NCI-H2196 treated with DMSO at 0.1 percent for 48 hours (cell line): ENCODE measurements around the gene PLCB1.
"Not testable (repeated sequence)": the region's sequence is repeated elsewhere in the genome, so short reads cannot be mapped to it uniquely, and the experiment has no call there.

Experiments
- DNase-seq: peaks from one replicate; lab custom pipeline; 2025; ENCODE audit not compliant: unreplicated experiment; lab: John Stamatoyannopoulos, UW

PLCB1 gene

DNA sequence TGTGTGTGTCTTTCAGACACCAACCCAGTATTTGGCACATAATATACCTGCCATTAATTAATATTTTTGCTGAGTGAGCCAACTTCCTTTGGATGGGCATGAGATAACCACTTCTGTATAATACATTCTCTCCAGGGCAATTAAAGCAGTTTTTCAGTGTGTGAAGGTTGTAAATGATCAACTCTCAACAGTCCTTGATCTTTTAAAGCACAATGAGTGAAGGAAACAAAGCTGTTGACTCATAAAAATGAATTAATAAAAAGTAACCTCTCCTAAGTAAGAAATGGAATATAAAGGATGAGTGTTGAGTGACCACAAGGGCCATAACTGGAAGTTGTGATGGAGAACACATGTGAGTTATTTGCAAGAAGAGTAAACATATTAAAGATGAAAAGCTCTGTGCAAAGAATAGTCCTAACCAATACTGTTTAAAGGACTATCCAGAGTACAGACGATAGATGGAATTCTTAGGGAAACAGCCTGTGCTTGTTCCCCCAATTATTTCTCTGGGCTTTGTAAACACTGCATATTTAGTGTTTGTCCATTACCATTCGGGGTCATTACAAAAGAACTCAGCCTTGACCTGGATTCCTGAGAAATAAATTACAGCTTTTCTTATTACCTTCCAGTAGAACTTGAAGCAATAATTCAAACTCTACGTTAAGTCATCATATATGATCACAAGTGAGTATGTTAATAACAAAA, 446.2 kb downstream of the PLCB1 start:
- no peak for DNase-seq

DNA sequence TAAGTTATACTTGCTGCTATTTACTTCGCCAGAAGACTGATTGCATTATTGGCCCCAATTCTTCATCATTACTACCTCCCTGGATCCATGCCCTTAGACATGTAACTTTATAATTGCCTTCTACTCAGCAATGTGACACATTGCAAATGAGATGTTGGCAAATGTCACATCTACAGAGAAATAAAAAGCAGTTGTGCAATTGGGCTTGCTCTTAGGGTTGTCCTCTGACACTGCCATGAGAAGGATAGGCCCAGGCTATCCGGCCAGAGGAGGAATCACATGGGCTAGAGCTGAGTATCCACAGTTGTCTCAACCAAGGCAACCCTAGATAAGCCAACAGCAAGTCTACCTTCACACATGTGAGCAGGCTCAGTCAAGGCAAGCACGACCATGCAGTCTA, 447.0 kb downstream of the PLCB1 start:
- no peak for DNase-seq

DNA sequence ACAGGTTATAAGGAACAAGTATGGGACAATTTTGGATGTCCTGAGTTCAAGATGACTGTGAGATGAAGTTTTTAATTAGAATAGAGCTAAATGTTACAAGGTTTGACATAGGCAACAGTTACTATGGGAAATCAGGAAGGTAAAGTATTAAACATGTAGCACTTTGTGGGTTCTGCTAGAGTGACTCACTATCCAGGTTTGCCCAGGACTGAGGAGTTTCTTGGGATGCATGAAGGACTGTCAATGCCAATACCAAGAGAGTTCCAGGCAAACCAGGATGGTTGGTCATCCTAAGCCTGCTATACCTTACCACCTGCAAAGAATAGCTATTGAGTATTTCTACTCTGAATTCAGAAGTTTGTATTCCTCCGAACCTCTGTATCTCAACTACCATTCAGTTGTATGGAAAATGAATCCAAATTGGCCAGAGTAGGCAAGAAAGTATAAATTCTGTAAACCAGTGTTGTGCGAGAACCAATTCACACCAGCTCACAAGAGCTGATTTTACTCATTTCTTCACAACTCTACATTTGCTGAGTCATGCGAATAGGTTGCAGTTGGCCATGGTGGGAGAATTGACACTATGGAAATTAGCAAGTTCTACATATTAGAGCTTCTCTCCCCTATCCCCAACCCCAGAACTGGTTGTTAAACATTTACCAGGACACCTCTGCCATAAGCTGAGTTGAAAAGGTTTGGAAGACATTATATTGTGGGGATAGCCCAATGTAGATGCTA, 449.5 kb downstream of the PLCB1 start:
- DNase-seq: no peak

DNA sequence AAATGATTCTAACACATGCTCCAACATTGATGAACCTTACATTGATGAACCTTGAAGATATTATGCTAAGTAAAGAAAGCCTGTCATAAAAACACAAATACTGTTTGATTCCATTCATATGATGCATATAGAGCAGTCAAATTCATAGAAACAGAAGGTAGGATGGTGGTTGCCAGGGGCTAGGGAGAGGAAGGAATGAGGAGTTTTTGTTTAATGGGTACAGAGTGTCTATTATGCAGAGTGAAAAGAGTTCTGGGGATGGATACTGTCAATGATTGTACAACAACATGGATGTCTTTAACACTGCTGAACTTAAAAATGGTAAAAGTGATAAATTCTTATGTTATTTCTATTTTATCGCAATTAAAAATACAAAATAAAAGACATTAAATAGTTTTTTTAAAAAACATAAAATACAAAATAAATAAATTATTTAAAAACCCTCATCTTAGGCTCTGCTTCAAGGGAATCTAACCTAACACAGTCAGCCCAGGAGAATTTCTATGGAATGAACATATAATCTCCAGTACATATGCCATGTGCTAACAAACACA, 451.0 kb downstream of the PLCB1 start:
- no peak for DNase-seq

DNA sequence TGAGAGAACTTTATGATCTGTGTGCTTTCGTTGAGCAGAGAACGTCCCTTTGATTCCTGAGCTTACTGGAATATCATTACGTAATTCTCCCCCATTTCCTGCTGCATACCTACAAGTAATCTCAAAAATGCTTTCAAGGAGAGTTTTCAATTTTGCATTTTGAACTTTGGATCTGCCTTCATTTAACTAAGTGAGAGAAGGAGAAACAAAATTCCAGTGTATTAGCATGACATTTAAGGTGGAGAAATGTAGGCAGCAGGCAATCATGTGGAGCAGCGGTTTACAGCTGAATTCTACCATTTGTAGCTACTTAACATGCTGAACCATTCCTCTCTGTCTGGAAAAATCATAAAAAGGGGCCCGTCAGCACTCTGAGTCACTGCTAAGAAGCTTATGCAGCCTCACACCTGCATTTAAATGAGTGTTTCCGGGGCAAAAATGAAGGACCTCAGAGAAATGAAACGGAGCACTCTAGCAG, 451.5 kb downstream of the PLCB1 start:
- DNase-seq: no peak

DNA sequence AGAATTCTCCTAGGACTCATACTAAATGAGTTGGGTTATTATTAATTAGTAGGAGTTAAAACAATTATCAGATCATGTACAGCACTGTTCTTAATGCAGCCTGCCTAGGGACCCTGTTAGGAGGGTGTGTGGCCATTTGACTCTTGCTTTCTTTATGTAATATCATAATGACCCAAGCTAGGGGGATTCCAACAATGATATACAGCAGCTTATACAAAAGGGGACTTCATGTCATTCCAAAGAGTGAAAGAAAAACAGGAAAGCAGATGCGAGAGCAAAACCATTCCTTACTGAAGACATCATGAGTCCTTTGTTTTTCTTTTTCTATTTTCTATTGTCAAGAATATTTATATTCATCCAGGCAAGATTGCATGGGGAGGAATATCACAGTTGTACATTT, 455.2 kb downstream of the PLCB1 start:
- DNase-seq: no peak

DNA sequence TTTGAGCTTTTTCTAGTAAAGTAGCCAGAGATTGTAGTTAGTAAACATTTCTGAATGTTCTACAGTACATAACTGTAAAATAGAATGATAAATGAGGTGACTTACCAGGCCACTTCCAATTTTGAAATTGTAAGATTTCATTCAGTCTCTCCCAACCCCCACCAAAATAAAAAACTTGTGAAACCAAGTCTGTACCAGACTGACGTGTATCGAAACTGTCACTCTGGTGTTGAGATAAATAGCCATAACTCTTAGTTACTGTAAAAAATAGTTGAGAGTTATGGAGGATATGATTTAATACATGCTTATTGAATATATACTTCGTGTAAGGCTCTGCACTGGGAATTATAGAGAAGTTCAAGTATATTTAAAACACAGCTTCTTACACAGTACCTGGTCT, 455.7 kb downstream of the PLCB1 start:
- DNase-seq: no peak

DNA sequence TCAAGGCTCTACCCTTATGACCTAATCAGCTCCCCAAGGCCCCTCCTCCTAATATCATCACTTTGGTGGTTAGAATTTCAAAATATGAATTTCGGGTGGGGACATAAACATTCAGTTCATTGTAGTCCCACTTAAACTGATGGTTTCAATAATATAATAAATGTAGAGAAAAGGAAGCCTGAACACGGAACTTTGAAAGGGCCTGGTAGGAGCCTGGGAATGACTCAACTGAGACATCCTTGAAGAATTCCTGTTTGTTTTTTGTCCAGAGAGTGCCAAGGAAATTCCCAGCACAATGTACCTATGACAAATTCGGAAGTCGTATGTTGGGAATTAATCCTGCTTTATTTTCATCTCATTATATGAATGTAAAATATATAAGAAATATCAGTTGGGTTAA, 457.9 kb downstream of the PLCB1 start:
- no peak for DNase-seq

DNA sequence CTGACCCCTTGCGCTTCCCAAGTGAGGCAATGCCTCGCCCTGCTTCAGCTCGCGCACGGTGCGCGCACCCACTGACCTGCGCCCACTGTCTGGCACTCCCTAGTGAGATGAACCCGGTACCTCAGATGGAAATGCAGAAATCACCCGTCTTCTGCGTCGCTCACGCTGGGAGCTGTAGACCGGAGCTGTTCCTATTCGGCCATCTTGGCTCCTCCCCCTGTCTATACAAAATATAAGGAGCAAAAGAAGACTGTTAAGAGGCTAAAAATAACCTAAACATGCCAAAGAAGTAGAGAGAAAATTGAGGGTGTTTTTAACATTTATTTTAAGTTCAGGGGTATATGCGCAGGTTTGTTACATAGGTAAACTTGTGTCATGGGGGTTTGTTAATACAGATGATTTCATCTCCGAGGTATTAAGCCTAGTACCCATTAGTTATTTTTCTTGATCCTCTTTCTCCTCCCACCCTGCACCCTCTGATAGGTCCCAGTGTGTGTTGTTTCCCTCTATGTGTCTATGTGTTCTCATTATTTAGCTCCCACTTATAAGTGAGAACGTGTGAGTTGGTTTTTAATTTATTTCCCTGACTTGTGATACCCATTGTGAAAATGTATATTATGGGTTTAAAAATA, 469.0 kb downstream of the PLCB1 start:
- DNase-seq: not testable (repeated sequence)

DNA sequence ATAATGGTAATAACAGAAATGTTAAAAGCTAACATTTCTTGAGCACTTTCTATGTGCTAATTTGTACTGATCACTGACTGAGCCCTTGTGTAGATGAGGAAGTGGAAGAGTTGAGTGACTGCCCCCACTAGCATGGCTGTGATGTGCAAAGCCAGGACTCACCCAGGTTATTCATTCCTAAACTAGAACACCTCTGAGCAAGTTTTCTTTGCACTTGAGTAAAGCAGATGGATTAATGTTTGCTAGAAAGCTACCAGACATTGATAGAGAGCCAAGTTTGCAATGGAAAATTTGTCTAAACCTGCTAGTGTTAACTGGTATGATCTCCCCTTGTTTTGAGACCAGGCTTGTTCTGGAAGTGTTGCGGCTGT, 469.5 kb downstream of the PLCB1 start:
- no peak for DNase-seq

DNA sequence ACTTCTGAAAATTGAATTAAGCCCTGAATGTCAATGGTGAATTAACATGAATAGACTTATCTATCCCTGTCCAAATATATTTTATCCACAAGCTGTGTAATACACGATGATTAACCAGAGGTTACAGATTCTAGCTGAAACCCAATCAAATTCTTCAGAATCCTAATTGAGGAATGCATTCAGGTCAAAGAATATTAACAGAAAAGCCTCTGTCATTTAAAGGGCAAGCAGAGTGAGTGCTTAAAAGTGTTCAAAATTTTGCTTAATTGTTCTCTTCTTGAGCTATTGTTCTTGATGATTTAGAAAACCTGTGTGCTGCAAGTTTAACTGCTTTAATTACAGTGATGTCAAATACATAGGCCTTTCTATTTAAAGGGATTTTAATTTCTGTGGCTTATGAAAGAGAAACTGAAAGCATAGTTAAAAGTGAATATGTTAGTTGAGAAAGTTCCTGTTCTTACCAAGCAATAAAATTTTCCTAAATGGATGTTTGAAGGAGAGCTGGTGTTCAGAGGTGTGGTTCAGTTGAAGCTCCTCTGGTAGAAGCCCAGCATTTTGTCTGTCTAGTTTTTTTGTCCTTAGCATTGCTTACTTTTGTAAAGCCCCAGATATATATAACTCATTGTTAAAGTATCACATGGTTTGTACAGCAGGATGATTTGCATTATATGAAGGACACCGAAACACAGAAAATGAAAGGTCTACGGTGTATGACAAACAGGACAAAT, 470.5 kb downstream of the PLCB1 start:
- DNase-seq: no peak

DNA sequence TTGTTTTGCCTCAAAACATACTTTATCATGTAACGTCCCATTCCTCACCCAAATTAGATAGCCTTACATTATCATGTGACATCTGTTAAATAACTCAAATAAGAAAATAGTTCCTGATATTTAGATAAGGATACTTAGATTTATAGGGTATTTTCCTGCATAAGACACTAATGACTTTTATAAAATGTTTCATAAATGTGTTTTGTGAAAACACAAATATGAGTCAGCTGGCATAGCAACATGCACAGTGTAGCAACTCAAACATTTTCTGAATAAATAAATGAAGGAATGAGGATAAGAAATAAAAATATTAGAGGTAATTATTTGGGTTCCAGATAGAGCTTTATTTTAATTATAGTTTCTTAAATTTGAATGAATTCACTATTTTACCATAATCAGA, 476.4 kb downstream of the PLCB1 start:
- no peak for DNase-seq

DNA sequence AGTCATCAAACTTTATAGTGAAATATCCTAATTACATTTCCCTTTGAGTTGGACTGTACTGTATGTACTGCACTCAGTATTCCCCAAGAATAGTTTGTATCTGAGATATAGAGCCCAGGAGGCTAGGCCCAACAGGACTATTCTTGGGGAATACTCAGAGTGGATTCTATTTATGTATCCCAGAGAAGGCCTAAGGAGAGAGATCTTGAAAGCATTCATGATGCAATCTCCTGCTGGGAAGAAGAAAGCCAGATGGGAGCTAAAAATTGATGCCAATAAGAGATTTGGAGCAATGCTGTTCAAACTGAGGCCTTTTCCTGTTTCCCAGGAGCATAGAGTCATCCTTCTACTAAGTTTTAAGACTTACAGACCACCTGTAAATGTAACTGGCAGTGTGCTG, 484.7 kb downstream of the PLCB1 start:
- no peak for DNase-seq

DNA sequence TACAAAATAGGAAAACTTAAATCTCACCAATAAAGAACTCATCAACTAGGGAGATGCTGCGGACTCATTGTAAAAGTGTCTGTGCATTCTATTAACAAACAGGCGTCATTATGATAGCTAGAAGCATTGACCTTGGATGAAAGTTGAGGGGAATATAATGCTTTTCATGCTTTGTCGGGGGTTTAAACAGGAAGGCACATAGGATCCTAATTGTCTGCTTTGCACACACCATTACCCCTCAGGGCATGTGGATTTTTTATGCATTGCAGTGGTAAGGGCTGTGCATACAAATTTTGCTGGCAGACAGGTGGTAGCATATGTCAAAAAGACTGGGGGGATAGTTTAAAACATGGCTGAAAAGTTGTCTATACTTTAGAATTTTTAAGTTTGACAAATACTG, 488.9 kb downstream of the PLCB1 start:
- no peak for DNase-seq

DNA sequence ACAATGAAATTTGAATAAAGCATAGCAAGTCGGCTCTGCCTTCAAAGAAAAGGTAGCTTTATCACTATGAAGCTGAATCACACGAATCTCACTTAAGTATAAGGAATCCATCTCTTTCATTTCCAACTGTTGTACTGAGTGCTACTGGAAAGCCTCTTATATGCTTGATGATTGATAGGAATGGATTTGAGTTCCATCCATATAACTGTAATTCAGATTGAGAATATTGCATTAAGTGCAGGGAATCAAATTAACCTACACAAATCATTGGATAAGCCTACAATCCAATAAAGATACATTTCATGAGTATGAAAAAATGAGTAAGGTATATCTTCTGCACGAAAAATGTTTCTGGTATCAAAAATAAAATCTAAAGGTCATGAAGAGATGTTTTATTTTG, 492.0 kb downstream of the PLCB1 start:
- DNase-seq: no peak

DNA sequence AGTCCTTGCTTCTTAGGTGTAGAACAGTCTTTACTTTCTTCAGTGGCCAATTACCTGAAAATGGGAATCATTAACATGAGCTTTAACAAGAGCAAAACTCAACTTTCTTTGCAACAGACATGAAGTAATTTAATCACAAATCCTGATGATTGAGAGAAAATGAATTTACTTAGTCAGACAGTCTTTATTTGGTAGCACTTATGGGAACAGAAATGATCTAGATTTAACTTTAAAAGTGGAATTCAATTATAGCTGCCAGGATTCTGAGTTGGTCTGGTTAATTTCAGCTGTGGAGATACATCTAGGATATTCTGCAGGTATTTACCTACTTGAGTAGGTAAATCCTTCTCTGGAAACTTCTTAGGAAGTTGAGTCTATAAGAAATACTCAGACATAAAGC, 492.6 kb downstream of the PLCB1 start:
- DNase-seq: no peak

DNA sequence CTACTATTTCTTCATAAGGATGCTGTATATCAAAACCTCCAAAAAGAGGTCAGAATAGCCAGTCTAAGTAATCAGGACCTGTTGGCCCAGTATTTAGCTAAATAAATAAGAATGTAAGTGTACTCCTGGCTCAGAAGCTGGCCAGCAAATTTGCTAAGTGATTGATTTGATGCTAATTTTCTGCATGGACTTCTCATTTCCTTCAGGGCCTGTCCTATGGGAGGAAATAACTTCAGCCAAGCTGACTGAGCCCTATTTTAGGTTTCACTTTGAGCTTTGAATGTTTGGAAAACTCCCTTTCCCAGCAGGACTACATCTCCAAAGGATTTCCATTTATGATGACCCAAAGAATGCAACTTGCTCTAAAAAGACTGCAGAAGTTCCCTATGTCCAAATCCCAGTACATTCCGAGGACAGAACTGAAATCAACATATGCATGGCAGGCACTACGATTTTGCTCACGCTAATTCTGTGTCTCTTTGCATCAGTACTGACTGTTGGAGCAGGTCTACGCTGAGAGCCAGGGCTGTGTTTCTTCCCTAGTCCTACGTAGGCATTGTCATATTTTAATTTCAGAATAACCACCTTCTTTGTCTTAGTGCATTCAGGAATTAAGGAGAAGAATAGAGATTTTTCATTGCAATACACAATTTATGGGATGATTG, 495.4 kb downstream of the PLCB1 start:
- no peak for DNase-seq

DNA sequence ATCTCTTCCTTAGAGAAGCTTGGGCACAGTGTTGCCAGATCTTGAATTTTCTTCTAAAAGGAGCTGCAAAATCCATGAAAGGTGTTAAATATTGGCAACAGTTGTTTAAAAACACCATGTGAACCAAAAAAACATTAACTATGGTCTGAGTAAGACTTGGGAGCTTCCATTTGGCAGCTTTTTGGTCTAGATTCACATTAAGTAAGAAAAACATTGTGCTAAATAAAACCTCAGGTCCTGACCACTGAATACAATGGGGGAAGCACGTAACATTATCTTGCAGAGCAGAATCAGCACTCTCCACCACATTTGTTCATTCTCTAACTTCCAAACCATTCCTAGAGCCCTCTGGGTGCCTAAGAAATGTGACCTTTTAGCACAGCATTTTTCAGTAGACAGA, 499.2 kb downstream of the PLCB1 start:
- no peak for DNase-seq

DNA sequence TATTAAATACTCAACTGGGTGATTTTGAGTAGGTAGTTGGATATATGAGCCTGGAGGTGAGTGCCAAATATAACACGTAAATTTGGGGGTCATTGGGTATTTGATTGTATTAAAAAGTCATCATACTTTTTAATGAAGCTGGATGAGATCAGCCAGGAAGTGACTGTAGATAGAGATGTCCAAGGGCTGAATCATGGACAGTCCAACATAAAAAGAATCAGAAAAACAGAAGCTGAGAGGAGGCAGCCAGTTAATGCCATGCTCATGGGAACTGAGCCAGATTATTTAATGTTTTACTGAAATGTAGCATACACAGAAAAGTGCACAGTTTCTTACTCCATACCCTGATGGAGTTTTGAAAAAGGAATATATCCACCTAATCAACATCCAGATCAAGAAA, 501.3 kb downstream of the PLCB1 start:
- DNase-seq: no peak

DNA sequence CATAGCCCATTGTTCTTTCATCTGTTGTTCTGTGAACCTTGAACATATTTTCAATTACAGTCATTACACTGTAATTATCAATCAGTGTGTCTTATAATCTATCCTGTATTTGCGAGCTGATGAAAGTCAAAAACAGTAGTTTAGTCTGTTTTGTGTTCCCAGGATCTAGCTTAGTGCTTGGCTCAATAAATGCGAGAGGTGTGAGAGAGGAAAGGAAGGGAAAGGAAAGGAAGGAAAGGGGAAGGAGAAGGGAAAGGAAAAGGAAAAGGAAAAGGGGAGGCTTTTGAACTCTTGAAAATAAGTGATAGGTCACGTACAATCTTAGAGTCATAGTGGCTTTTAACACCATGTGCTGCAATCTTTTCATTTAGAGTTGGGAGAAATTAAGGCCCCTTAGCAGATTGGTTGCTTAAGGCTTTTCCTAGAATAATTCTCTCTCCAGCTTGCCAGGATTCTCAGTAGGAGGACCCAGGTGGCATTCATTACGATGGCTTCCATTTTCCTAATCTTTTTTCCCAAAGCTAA, 503.0 kb downstream of the PLCB1 start:
- DNase-seq: no peak

DNA sequence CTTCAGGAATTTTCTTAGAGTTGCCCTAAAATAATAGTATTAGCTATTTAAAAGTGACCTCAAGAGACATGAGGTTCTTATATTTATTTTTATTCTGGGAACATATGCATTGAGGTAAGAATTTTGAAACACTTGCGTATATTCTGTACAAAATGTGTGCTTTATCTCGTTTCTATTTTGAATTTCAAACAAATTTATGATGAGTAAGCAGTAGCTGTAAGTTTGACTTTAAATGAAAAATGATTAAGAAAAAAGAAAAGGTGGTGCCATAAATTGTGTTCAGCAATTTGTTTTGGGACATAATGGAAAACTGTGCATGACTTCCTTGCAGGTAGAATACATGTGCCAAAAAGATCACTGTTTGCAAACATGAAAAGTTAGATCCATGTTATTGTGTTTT, 503.8 kb downstream of the PLCB1 start:
- DNase-seq: no peak
